HEK293T (cell line): ENCODE measurements around the gene RAD51B.

Experiments used
- BHLHE40 ChIP-seq: fragments of 450-650 bp; IDR thresholded peaks from 2 replicates; pipeline ENCODE4 v1.6.1; 2016; ENCODE audit warnings: mild to moderate bottlenecking, moderate library complexity, borderline replicate concordance
- FOXM1 ChIP-seq: fragments of 450-650 bp; IDR thresholded peaks from 2 replicates; pipeline ENCODE4 v1.6.1; 2017; ENCODE audit warnings: mild to moderate bottlenecking, borderline replicate concordance
- L3MBTL2 ChIP-seq: fragments of 450-650 bp; conservative IDR thresholded peaks from 2 replicates; pipeline ENCODE4 v1.6.1; 2016; ENCODE audit warnings: mild to moderate bottlenecking
- PKNOX1 ChIP-seq: fragments of 450-650 bp; IDR thresholded peaks from 2 replicates; pipeline ENCODE4 v1.6.1; 2016
- SP1 ChIP-seq: fragments of 450-650 bp; IDR thresholded peaks from 2 replicates; pipeline ENCODE4 v1.6.1; 2017
- SUZ12 ChIP-seq: fragments of 450-650 bp; IDR thresholded peaks from 2 replicates; pipeline ENCODE4 v1.6.1; 2016; ENCODE audit warnings: mild to moderate bottlenecking
- TARDBP ChIP-seq: fragments of 450-650 bp; IDR thresholded peaks from 2 replicates; pipeline ENCODE4 v1.6.1; 2016

DNA sequence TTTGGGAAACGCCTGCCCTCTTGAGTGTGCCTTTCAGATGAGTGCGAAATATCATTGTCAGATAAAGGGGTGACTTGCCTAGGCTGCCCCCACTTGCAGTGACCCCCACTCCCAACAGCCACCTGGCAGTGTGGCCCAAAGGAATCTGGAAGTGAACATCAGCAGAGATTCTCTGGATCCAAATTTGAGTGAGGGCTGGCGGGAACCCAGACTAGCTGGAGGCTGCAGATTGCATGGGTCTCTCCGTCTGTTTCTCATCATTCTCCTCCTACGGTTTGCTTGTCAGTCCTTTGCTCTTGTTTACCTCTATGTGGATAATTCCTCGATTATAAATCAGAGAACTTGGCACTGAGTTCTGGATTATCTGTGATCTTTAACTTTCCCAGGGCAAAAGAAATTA lies 692.5 kb downstream of the RAD51B start:
- TF ChIP-seq SP1 (no peak), FOXM1 (no peak), SUZ12 (no peak), BHLHE40 (no peak), TARDBP (no peak), PKNOX1 (no peak), L3MBTL2 (no peak)
